ENCODE results near the gene PNMA6A. TPM values are rescaled to one million over a fixed set of nuclear protein-coding genes. Genes with fewer than 3 reads are reported as not detected.

Gene PNMA6A
- total and polyA plus RNA-seq, 2 donors (not counting 3 experiments of a cell fraction or from before 2014, with no cell fraction given), result 1.2 to 1.3 TPM

GRCh38 chrX:153060095-153060445, 12.2 kb upstream of the PNMA6A start:
- intact Hi-C loops (cut with micrococcal nuclease) (no loop called here), dilution Hi-C loops (cut with MboI; ENCODE audit: extremely low pct_ligation_motif_present, low sequenced_read_pairs) (no loop called here)
- DNase-seq (ENCODE audit: low read depth, low spot score) (no peak), FAIRE-seq (no peak)
- Histone ChIP-seq H3K9me3 (replicated peaks; ENCODE audit: control insufficient read depth, insufficient read depth, low read length) (no peaks in the 10 kb centered on the region), H2AFZ (ENCODE audit: low read depth, low read length) (no peak overlapping the region), H3K4me1 (ENCODE audit: control insufficient read depth, extremely low read depth, insufficient read depth, low read length) (no peaks in the 10 kb centered on the region), H3K4me2 (ENCODE audit: insufficient read depth, low read length) (no peak overlapping the region), H3K9me1 (replicated peaks; ENCODE audit: control insufficient read depth, extremely low read depth, insufficient read depth, low read length) (no peaks in the 10 kb centered on the region), H3K9ac (replicated peaks; ENCODE audit: extremely low read depth, insufficient read depth, low read length) (no peak overlapping the region), H3K27me3 (ENCODE audit: control insufficient read depth in 2 of 2, insufficient read depth in 2 of 2, low read length in 2 of 2) (peaks cover 2 to 3% of the 10 kb centered on the region in 2 experiments), H4K20me1 (replicated peaks; ENCODE audit: control insufficient read depth, extremely low read depth, insufficient read depth, low read length) (no peaks in the 10 kb centered on the region), H3K79me2 (ENCODE audit: control insufficient read depth, insufficient read depth, low read length) (no peaks in the 10 kb centered on the region), H3K4me3 (replicated peaks in 1 of 3; ENCODE audit: insufficient read depth in 1 of 3, low read depth in 1 of 3, low read length in 3 of 3) (no peak overlapping the region), H3K27ac (ENCODE audit: insufficient read depth, low read depth, low read length) (no peak overlapping the region), H3K36me3 (ENCODE audit: control insufficient read depth in 2 of 2, extremely low read depth in 1 of 2, insufficient read depth in 2 of 2, low read length in 2 of 2) (no peaks in the 10 kb centered on the region)
- no peak for TF ChIP-seq MYC (IDR thresholded peaks at IDR 0.05; ENCODE audit: low read depth, low read length)
- no peak for TF ChIP-seq CTCF (IDR thresholded peaks at IDR 0.05; ENCODE audit: extremely low read depth in 1 of 2, insufficient read depth in 1 of 2, low read depth in 1 of 2, low read length in 2 of 2)
- TF ChIP-seq EZH2 (IDR thresholded peaks at IDR 0.05; ENCODE audit: borderline replicate concordance, low read depth, low read length, severe bottlenecking), result no peak
- TF ChIP-seq FOS (IDR thresholded peaks at IDR 0.05; ENCODE audit: borderline replicate concordance, insufficient read depth, low read length), result no peak
- no peak for TF ChIP-seq POLR2AphosphoS5 (IDR thresholded peaks at IDR 0.05; ENCODE audit: insufficient read depth, low read depth, low read length)
- no peak for TF ChIP-seq JUN (IDR thresholded peaks at IDR 0.05; ENCODE audit: borderline replicate concordance, insufficient read depth, insufficient read length, low read depth)
- TF ChIP-seq MAX (IDR thresholded peaks at IDR 0.05; ENCODE audit: insufficient read depth, insufficient read length), result no peak
- TF ChIP-seq POLR2A (IDR thresholded peaks at IDR 0.05; ENCODE audit: low read depth, low read length), result no peak
- no peak for TF ChIP-seq GATA2 (IDR thresholded peaks at IDR 0.05; ENCODE audit: insufficient read depth, insufficient read length, low read depth, low read length)
- ChIA-PET CTCF (no interaction called here), POLR2A (no interaction called here)
- no TSS peak for BruUV-seq (replicated peaks)
